Testis (tissue), 2 donors: ENCODE results near the gene LAMA1.

Experiments
- POLR2A ChIP-seq: fragments of 450-650 bp; IDR thresholded peaks from one replicate; pipeline ENCODE4 v1.6.1; 2017; ENCODE audit warnings: antibody characterized with exemption, mild to moderate bottlenecking, moderate library complexity
- TF ChIP-seq, protein P1 (sequence below), 3 experiments: fragments of 450-650 bp in 2 of 3; fragments of 200-600 bp in 1 of 3; sonication (generic) in 1 of 3; IDR thresholded peaks; one replicate each; pipeline ENCODE4 v1.5.1; 2016 to 2019; ENCODE audit warnings: antibody characterized with exemption in 3 of 3, mild to moderate bottlenecking in 2 of 3, moderate library complexity in 1 of 3

DNA sequence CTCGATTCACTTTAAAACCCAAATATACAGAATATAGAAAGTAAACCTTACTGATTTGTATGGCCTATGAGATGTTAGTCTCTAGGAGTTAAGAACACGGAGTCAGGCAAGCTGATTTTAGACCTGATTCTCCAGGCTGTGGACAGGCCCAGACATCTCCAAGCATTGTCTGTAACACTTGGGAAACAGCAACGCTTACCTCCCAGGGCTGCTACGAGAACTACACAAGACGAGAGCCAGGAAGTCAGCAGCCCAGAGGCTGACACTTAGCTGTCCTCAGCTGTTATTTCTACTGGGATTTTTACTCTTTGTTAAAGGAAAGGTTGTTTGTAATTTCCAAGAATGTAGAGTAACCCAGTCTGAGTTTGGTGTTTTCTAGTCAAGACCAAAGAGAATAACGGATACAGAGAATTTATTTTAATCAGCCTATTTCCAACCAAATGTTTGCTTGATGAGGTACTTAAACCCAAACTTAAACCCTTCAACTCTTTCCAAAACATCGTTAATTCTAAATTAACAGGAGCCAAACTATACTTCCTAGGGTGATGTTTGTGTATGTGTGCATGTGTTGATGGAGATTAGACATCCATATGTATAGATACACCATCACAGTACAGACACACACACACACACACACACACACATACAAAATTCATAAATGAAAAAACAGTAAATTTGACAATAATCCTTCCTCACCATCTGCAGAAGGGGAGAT is 123.4 kb downstream of the LAMA1 start:
- no peak for TF ChIP-seq POLR2A
- TF ChIP-seq, protein P1, sequence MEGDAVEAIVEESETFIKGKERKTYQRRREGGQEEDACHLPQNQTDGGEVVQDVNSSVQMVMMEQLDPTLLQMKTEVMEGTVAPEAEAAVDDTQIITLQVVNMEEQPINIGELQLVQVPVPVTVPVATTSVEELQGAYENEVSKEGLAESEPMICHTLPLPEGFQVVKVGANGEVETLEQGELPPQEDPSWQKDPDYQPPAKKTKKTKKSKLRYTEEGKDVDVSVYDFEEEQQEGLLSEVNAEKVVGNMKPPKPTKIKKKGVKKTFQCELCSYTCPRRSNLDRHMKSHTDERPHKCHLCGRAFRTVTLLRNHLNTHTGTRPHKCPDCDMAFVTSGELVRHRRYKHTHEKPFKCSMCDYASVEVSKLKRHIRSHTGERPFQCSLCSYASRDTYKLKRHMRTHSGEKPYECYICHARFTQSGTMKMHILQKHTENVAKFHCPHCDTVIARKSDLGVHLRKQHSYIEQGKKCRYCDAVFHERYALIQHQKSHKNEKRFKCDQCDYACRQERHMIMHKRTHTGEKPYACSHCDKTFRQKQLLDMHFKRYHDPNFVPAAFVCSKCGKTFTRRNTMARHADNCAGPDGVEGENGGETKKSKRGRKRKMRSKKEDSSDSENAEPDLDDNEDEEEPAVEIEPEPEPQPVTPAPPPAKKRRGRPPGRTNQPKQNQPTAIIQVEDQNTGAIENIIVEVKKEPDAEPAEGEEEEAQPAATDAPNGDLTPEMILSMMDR (IDR thresholded peaks at IDR 0.05): no peak
